GM12878 (cell line): ENCODE data around the gene DVL2.

Experiments used
- HDAC6 ChIP-seq: fragments of 200-600 bp; sonication (generic); IDR thresholded peaks from one replicate; pipeline ENCODE4 v1.8.0; 2017; ENCODE audit warnings: antibody characterized with exemption; ENCODE audit not compliant: unreplicated experiment
- POLR2A ChIP-seq: IDR thresholded peaks from 2 replicates; pipeline ENCODE4 v1.6.1; 2011; ENCODE audit warnings: low read depth, mild to moderate bottlenecking, low read length

DNA sequence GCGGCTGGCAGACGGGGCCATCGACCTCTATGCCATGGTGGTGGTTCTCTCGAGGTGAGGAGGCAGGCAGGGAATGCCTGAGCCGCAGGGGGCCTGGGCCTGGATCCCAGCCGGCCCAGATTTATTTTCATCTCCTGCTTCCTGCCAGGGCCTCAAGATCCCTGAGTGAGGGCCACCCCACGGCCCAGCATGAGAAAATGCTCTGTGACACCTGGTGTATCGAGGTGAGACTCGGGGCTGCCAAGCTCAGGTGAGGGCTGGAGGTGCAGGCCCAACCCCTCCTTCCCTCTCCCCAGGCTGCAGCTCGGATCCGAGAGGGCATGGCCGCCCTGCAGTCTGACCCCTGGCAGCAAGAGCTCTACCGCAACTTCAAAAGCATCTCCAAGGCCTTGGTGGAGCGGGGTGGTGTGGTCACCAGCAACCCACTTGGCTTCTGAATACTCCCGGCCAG, 9.6 kb downstream of the DVL2 start:
- TF ChIP-seq POLR2A: no peak; the same call in none of the 2 replicates
- no peak for TF ChIP-seq HDAC6
